Measurements from ENCODE around the gene SRPRB.

DNA sequence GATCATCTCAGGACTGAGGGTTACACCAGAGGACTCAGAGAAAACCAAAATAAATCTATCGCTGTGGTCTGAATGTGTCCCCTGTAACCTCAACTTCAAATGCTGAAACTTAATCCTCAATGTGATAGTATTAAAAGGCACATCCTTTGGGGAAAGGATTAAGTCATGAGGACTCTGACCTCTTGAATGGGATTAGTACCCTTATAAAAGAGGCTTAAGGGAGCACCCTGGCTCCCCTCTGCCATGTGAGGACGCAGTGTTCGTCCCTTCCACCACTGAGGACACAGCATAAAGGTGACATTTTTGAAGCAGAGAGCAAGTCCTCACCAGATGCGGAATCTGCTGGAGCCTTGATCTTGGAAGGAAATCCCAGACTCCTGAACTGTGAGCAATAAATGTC is 39.5 kb downstream of the SRPRB start:
- TF ChIP-seq POLR2A (IDR thresholded peaks at IDR 0.05; ENCODE audit: low read length) (no peak), GATA1 (IDR thresholded peaks at IDR 0.05; ENCODE audit: low read depth, low read length) (no peak)
